Thyroid gland (tissue), 4 donors: ENCODE data around the gene RILPL2. TPM values are rescaled to one million over a fixed set of nuclear protein-coding genes. Genes with fewer than 3 reads are reported as not detected.

ENCODE experiments used
- DNase-seq, 2 donors: peaks; one replicate each; pipeline ENCODE4 v3.0.0-alpha.2; 2019
- H3K27ac ChIP-seq, 3 donors: fragments of 200-600 bp; sonication (generic); 1 replicate in 2 of 3; 2 replicates in 1 of 3; pipeline ENCODE4 v1.5.1; 2016 to 2019; ENCODE audit warnings: mild to moderate bottlenecking in 1 of 3, moderate library complexity in 1 of 3
- H3K27me3 ChIP-seq: fragments of 200-600 bp; sonication (generic); one replicate; pipeline ENCODE4 v1.5.1; 2019
- H3K36me3 ChIP-seq, 2 donors: fragments of 200-600 bp; sonication (generic); one replicate each; pipeline ENCODE4 v1.5.1; 2016 to 2019
- H3K4me1 ChIP-seq, 2 donors: fragments of 200-600 bp; sonication (generic); one replicate each; pipeline ENCODE4 v1.5.1; 2017 to 2019
- H3K4me3 ChIP-seq, 3 donors: fragments of 200-600 bp; sonication (generic); replicated peaks in 1 of 3; 1 replicate in 2 of 3; 2 replicates in 1 of 3; pipeline ENCODE4 v1.5.1; 2016; ENCODE audit warnings: mild to moderate bottlenecking in 1 of 3
- H3K9me3 ChIP-seq: fragments of 200-600 bp; sonication (generic); one replicate; pipeline ENCODE4 v1.5.1; 2017
- POLR2A ChIP-seq, 2 donors: fragments of 450-650 bp; IDR thresholded peaks; one replicate each; pipeline ENCODE4 v1.6.1; 2017; ENCODE audit warnings: antibody characterized with exemption in 2 of 2, mild to moderate bottlenecking in 2 of 2, moderate library complexity in 1 of 2
- WGBS, 2 donors: methylation state at CpG; one replicate each; pipeline ENCODE4 v1.1.5; 2017; 5-methylcytosine and 5-hydroxymethylcytosine counted together
- intact Hi-C: fragments of 100-400 bp; cut with DNase I; formaldehyde crosslinking; loops from one replicate; pipeline ENCODE4 v1.15.1; 2023
- total RNA-seq, 4 donors: library from RNA; depleted of rRNA; stranded (reverse); fragments of >200 nt; gene quantifications; one replicate each; pipeline ENCODE4 v1.2.3, GENCODE V29; 2016
- TF ChIP-seq, protein P1 (sequence below), 6 experiments: fragments of 200-600 bp in 3 of 6; fragments of 450-650 bp in 3 of 6; sonication (generic) in 3 of 6; IDR thresholded peaks; one replicate each; pipeline ENCODE4 v1.5.1; 2016 to 2019; ENCODE audit warnings: antibody characterized with exemption in 6 of 6, mild to moderate bottlenecking in 2 of 6, inconsistent platforms in 1 of 6, moderate library complexity in 1 of 6

RILPL2 gene
- total RNA-seq, 4 donors from 2014 or later: 10.7 to 15.2 (median 12.7) TPM

DNA sequence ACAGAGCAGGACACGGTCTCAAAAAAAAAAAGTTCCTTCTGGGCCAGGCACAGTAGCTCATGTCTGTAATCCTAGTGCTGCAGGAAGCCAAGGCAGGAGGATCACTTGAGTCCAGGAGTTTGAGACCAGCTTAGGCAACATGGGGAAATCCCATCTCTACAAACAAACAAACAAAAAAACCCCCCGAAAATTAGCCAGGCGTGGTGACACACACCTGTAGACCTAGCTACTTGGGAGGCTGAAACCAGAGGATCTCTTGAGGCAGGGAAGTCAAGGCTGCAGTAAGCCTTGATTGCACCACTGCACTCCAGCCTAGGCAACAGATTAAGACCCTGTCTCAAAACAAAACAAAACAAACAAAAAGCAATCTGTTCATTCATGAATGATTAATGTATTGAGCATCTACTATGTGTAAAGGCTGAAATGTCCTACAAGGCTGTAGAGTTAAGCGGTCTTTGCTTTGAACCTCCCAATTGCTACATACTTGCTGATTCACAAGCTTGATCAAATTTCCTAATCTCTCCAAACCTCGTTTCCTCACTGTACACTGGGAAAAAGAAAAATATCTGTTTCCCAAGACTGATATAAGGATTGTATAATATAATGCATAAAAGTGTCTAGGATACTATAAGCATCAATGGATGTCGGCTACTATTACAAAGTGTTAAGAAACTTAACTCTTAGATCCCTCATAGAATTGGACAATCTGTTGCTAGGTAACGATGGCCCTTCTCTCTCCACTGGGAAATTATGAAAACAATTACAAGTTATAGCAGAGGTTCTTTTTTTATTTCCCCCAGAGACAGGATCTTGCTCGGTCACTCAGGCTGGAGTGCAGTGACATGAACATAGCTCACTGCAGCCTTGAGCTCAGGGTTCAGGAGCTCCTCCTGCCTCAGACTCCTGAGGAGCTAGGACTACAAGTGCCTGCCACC is 7.9 kb upstream of the RILPL2 start:
- H3K36me3 ChIP-seq: no peaks in the 10 kb centered on the region
- no peaks in the 10 kb centered on the region for H3K9me3 ChIP-seq
- intact Hi-C loops: no loop called here
- peaks cover 26 to 38% of the 10 kb centered on the region in 2 donors for H3K4me1 ChIP-seq
- TF ChIP-seq, protein P1, sequence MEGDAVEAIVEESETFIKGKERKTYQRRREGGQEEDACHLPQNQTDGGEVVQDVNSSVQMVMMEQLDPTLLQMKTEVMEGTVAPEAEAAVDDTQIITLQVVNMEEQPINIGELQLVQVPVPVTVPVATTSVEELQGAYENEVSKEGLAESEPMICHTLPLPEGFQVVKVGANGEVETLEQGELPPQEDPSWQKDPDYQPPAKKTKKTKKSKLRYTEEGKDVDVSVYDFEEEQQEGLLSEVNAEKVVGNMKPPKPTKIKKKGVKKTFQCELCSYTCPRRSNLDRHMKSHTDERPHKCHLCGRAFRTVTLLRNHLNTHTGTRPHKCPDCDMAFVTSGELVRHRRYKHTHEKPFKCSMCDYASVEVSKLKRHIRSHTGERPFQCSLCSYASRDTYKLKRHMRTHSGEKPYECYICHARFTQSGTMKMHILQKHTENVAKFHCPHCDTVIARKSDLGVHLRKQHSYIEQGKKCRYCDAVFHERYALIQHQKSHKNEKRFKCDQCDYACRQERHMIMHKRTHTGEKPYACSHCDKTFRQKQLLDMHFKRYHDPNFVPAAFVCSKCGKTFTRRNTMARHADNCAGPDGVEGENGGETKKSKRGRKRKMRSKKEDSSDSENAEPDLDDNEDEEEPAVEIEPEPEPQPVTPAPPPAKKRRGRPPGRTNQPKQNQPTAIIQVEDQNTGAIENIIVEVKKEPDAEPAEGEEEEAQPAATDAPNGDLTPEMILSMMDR (IDR thresholded peaks at IDR 0.05): no peak
- TF ChIP-seq POLR2A (IDR thresholded peaks at IDR 0.05): peak in 1 of 2 donors; percentile 10
- DNase-seq: no peak
- peak overlapping the region; percentile 87 to 97 (median 88) for H3K27ac ChIP-seq
- H3K4me3 ChIP-seq: no peak overlapping the region
- WGBS, 2 donors: 59 to 60% methylated on average over 8 of the region's 8 CpGs
- no peaks in the 10 kb centered on the region for H3K27me3 ChIP-seq

DNA sequence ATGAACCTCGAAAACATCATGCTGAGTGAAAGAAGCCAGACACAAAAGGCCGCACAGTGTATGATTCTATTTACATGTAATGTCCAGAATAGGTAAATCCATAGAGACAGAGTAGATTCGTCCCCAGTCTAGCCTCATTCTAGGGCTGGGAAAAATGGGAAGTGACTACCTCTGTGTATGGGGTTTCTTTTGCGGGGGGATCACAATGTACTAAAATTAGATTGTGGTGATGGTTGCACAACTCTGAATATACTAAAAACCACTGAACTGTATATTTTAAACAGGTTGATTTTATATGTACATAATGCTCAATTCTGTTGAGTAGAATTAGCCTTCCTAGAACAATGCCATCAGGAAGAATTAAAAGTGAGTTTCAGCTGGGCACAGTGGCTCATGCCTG is 6.3 kb upstream of the RILPL2 start:
- intact Hi-C loops: no loop called here
- Histone ChIP-seq H3K27me3 (no peaks in the 10 kb centered on the region), H3K9me3 (no peaks in the 10 kb centered on the region), H3K4me3 (no peak overlapping the region), H3K4me1 (peaks cover 26 to 41% of the 10 kb centered on the region in 2 donors), H3K27ac (no peak overlapping the region), H3K36me3 (no peaks in the 10 kb centered on the region)
- TF ChIP-seq, protein P1 (IDR thresholded peaks at IDR 0.05): no peak
- TF ChIP-seq POLR2A (IDR thresholded peaks at IDR 0.05): no peak
- DNase-seq: no peak
- WGBS, 2 donors: 83 to 85% methylated on average over 4 of the region's 4 CpGs

DNA sequence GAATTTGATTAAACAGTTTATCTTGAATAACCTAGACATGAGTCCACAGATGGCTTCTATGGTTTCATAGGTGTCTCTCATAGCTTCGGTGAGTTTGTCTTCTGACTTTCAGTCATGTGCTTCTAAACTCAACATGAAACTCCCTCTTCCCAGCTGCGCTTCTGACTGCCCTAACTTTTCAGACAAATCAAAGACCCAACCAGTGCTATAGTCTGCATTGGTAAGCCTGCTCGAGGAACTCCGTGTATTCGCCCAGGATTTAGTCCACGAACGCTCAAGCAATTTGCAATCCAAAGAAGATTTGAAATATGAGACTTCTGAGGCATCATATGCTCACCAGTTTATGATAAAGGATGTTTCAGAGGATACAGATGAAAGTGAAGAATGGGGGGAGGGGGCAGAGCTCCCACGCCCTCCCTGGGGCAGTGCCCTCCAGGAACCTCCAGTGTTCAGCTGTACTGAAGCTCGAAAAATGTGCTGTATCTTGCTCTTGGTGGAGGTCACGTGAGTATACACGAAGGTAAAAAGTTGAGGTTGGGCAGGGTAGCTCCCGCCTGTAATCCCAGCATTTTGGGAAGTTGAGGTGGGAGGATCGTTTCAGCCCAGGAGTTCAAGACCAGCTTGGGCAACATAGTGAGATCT is 5.2 kb upstream of the RILPL2 start:
- no peaks in the 10 kb centered on the region for H3K36me3 ChIP-seq
- no peaks in the 10 kb centered on the region for H3K27me3 ChIP-seq
- intact Hi-C loops: no loop called here
- 90 to 93% methylated on average over 13 of the region's 13 CpGs for WGBS, 2 donors
- DNase-seq: no peak
- no peak overlapping the region for H3K4me3 ChIP-seq
- H3K9me3 ChIP-seq: no peaks in the 10 kb centered on the region
- no peak overlapping the region for H3K27ac ChIP-seq
- peaks cover 24 to 33% of the 10 kb centered on the region in 2 donors for H3K4me1 ChIP-seq
- no peak for TF ChIP-seq POLR2A (IDR thresholded peaks at IDR 0.05)
- TF ChIP-seq, protein P1 (IDR thresholded peaks at IDR 0.05): no peak

DNA sequence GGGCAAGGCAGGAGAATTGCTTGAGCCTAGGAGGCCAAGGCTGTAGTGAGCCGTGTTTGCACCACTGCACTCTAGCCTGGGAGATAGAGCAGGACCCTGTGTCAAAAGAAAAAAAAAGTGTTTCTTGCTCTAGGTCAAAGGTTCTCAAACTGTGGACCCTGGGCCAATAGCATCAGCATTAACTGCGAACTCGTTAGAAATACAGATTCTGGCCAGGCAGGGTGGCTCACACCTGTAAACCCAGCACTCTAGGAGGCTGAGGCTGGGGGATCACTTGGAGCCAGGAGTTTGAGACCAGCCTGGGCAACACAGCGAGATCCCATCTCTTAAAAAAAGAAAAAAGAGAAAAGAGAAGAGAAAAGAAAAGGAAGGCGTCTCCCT is 858 bp downstream of the RILPL2 start:
- no peak for TF ChIP-seq POLR2A (IDR thresholded peaks at IDR 0.05)
- TF ChIP-seq, protein P1 (IDR thresholded peaks at IDR 0.05): no peak
- no peaks in the 10 kb centered on the region for H3K27me3 ChIP-seq
- 40 to 46% methylated on average over 5 of the region's 5 CpGs for WGBS, 2 donors
- intact Hi-C loops: loop anchor here (10.0 kb wide), 1 partner anchor 51 kb away; the partner anchor contains the start of gene KMT5A
- H3K4me1 ChIP-seq: peaks cover 35 to 45% of the 10 kb centered on the region in 2 donors
- DNase-seq: no peak
- no peaks in the 10 kb centered on the region for H3K9me3 ChIP-seq
- H3K27ac ChIP-seq: peak overlapping the region; percentile 71 to 93 (median 82)
- H3K4me3 ChIP-seq: peak overlapping the region; percentile 69 to 91 (median 77)
- H3K36me3 ChIP-seq: peaks cover 0 to 4% of the 10 kb centered on the region in 2 donors
